Adipose tissue (tissue), 3 donors: ENCODE results near the gene C2orf49. TPM values are rescaled to one million over a fixed set of nuclear protein-coding genes. Genes with fewer than 3 reads are reported as not detected.

Experiments used
- H3K27ac ChIP-seq: one replicate; pipeline ENCODE4 v1.5.1; 2013; ENCODE audit warnings: low read depth, low read length
- WGBS, 3 donors: extraction: QIAGEN DNeasy Blood & Tissue Kit; methylation state at CpG; one replicate each; pipeline ENCODE4 v1.1.7; 2013; 5-methylcytosine and 5-hydroxymethylcytosine counted together
- polyA plus RNA-seq, 3 donors: library from polyadenylated mRNA; stranded (reverse); fragments of 200-250 nt; gene quantifications; one replicate each; pipeline ENCODE4 v1.2.3, GENCODE V29; 2013
- donor health status: healthy with polysubstance abuse.
- donor health status: Bipolar disorder and iron deficiency.
- donor health status: healthy.

C2orf49 gene
- polyA plus RNA-seq, 3 donors, result 8.7 to 14.1 (median 8.9) TPM

DNA sequence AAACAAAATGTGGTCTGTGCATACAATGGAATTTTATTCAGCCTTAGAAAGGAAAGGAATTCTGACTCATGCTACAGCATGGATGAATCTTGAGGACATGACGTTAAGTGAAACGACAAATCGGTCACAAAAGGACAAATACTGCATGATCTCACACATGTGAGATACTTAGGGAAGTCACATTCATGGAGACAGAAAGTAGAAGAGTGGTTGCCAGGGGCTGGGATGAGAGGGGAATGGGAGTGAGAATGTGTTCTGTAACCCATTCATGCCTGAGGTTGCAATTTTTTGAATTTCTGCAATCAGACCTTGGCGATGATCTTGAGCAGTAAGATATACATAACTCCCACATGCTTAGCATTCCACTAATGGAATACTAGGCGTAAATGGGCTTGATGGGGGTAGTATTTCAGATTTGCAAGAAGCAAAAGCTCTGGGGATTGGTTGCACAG, 39.5 kb downstream of the C2orf49 start:
- H3K27ac ChIP-seq, result no peak overlapping the region
- WGBS, 3 donors, result 83 to 86% (median 84%) methylated on average over 5 of the region's 5 CpGs

DNA sequence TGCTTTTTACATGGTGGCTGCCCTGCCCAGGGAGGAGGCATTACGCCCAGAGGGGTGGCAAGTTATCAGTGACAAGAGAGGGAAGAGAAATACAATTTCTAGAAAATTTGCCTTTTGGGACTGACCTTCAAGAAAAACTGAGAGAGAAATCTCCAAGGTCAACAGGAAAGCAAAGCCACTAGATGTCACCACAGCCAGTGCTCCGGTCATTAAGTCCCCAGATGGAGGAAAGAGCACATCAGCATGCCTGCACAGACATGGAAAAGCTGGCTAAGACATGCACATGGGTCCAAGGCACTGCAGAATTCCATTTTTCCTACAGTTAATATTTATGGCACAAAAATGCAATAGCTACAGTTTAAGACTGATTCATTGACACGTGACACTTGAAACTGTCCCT, 40.5 kb downstream of the C2orf49 start:
- H3K27ac ChIP-seq, result no peak overlapping the region
- WGBS, 3 donors, result 74 to 83% (median 75%) methylated on average over 3 of the region's 3 CpGs

GRCh38 chr2:105378276-105378840, 41.0 kb downstream of the C2orf49 start:
- WGBS, 3 donors, result 86 to 87% (median 86%) methylated on average over 12 of the region's 12 CpGs
- no peak overlapping the region for H3K27ac ChIP-seq

DNA sequence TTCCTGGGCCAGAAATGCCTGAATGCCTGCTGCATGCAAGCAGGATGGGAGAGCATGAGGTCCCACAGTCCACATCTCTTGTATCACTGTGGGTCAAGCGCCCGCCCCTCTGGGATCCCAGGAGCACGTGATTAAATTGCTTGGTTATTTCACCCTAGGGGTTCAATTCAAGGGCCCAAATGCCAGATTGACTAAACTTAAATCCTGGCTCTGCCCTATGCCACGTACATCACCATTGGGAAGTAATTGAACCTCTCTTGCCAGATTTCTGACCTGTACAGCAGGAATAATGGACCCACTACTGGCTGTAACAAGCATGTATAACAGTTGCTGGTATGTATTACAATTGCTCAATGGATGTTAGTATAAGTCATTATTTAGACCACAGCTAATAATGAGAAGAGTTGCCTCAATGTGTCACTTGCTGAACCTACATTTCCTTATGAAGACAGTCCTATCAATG, 41.6 kb downstream of the C2orf49 start:
- H3K27ac ChIP-seq, result no peak overlapping the region

DNA sequence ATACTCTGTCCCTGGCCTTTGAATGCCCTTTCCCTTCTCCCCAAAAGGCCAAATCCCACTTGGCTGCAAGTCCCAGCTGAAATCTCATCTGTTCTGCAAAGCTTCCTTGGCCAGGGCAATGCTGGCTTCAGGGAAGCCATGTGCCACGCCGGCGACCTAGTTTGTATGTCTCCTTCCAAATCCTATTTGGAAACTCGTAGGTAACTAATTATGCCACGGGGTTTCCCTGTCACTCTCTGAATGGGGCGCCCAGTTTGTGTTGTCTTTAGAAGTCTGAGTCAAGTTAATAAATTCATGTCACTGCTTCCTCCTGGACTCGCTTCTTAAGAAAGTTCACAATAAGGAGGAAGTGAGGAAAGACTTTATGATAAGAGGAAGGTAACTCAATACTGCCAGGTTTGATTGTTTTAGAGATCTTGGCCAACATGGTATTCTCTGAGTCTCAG, 42.4 kb downstream of the C2orf49 start:
- WGBS, 3 donors, result 61 to 76% (median 65%) methylated on average over 7 of the region's 7 CpGs
- H3K27ac ChIP-seq, result no peak overlapping the region

More for the DNA sequence above, 41.6 kb downstream of the C2orf49 start:
- WGBS, 3 donors, result 85 to 92% (median 89%) methylated on average over 4 of the region's 4 CpGs

DNA sequence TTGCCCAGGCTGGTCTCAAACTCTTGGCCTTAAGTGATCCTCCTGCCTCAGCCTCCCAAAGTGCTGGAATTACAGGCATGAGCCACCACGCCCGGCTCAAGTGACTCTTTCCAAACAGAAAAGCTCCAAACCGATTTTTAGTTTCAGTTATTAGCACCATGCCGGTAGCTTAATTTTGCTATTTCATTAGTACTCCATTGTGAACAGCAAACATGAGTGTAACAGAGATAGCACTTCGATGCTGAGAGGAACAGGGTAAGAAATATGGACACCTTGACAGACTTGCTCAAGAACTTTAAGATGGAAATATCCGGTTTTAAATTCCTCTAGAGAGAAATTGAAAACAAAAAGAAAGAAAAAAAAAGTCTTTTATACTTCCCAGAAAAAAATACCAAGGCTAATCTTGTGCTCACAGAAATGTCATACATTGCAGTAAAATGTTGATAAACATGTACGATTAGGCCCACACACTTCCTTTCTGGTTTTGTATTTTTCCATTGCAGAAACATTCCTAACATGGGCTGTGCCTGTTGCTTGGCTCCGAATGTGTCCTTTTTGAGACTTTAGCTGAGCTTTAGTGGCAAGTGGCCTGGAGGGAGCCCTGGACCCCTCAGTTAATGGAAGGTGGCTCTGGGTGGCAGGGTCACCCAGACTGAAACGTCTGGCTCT, 43.2 kb downstream of the C2orf49 start:
- H3K27ac ChIP-seq, result no peak overlapping the region
- 41 to 57% (median 55%) methylated on average over 9 of the region's 9 CpGs for WGBS, 3 donors

- 75 to 94% (median 87%) methylated on average over 14 of the region's 14 CpGs for WGBS, 3 donors
These were observed 43.8 kb downstream of the C2orf49 start for GRCh38 chr2:105381101-105381668.

GRCh38 chr2:105382177-105382576, 44.8 kb downstream of the C2orf49 start:
- no peak overlapping the region for H3K27ac ChIP-seq
- 82 to 95% (median 94%) methylated on average over 5 of the region's 5 CpGs for WGBS, 3 donors

More at GRCh38 chr2:105381101-105381668, 43.8 kb downstream of the C2orf49 start:
- no peak overlapping the region for H3K27ac ChIP-seq

- no peak overlapping the region for H3K27ac ChIP-seq
- WGBS, 3 donors, result 58 to 73% (median 65%) methylated on average over 8 of the region's 8 CpGs
These were observed 46.3 kb downstream of the C2orf49 start for GRCh38 chr2:105383432-105384166.

- H3K27ac ChIP-seq, result no peak overlapping the region
- WGBS, 3 donors, result 70 to 76% (median 73%) methylated on average over 7 of the region's 7 CpGs
These were observed 46.9 kb downstream of the C2orf49 start for GRCh38 chr2:105384216-105384615.

GRCh38 chr2:105384861-105385260, 47.5 kb downstream of the C2orf49 start:
- 77 to 90% (median 86%) methylated on average over 5 of the region's 5 CpGs for WGBS, 3 donors
- no peak overlapping the region for H3K27ac ChIP-seq

GRCh38 chr2:105385731-105386540, 48.6 kb downstream of the C2orf49 start:
- H3K27ac ChIP-seq, result no peak overlapping the region
- WGBS, 3 donors, result 84 to 91% (median 90%) methylated on average over 20 of the region's 20 CpGs

DNA sequence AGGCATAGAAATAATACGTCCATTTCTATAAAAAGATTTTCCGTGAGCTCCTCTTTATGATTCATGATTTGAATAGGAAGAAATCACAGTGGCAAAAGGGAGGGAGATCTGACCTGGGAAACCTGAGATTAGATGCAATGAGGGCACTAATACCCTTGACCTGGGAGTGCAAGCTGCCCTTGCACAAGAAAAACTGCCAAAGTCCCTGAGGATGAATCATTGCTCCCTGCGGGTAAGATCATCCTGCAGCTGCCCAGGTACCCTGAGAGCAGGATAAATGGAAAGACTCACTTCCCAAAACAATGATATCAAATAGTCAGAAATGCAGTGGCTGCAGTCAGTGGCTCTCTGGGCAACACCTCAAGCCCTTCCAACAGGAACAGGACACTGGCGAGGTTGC, 49.9 kb downstream of the C2orf49 start:
- no peak overlapping the region for H3K27ac ChIP-seq
- 86 to 94% (median 91%) methylated on average over 4 of the region's 4 CpGs for WGBS, 3 donors

DNA sequence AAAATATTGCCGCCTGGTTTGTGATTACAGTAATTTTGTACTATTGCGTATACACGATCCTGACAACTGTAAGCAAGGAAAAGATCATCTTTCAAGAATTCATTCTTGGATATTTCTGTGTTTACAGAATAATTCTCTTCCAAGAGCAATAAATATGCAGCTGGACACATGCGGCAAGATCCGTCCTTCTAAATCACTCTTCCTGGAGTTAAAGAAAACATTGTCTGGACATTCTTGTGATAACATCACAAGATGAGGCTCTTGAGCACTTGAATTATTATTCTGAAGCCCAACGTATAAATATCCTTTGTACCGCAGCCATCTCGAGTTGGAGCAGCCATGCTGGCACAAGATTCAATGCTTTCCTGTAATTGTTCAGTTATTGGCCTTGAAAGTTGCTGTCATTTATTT, 51.6 kb downstream of the C2orf49 start:
- 38 to 59% (median 47%) methylated on average over 8 of the region's 8 CpGs for WGBS, 3 donors
- no peak overlapping the region for H3K27ac ChIP-seq

- no peak overlapping the region for H3K27ac ChIP-seq
These were observed 53.1 kb downstream of the C2orf49 start for GRCh38 chr2:105390454-105390853.

DNA sequence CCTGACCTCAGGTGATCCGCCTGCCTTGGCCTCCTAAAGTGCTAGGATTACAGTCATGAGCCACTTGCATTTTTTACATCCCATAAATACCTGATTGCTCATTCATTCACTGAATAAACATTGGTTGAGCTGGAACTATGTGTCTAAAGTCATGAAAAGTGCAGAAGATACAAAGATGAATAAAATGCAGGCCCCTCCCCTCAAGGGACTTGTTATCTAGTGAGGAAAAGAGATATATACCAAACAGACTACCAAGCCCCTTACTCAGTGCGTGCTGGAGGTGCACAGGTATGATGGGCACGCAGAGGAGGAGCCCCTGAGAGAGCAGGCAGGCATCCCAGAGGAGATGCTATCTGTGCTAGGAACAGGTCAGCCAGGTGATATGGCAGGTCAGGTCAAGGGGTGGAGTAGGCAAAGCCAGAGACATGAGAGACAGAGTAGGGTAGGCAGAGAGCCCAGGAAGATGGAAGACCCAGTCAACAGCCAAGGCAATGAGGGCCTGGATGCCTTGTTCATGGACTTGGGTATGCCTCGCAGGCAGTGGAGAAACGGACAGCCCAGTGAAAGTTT, 53.8 kb downstream of the C2orf49 start:
- H3K27ac ChIP-seq, result no peak overlapping the region
- WGBS, 3 donors, result 80 to 96% (median 91%) methylated on average over 5 of the region's 5 CpGs

- 73 to 88% (median 85%) methylated on average over 9 of the region's 9 CpGs for WGBS, 3 donors
- no peak overlapping the region for H3K27ac ChIP-seq
These were observed 54.7 kb downstream of the C2orf49 start for GRCh38 chr2:105391763-105392662.
